HG02870 (cell line): Measurements from ENCODE around the gene ZFYVE1.
"Not testable (repeated sequence)": the region's sequence is repeated elsewhere in the genome, so short reads cannot be mapped to it uniquely, and the experiment has no call there.

ENCODE experiments used
- ATAC-seq: cut with Tn5 transposase; IDR thresholded peaks from one replicate; pipeline ENCODE4 v1.9.1; 2021; ENCODE audit warnings: mild to moderate bottlenecking, moderate library complexity; ENCODE audit not compliant: unreplicated experiment

The ZFYVE1 gene

GRCh38 chr14:73003681-73004080 is 23.2 kb downstream of the ZFYVE1 start:
- no peak for ATAC-seq

GRCh38 chr14:73000073-73000472 is 26.8 kb downstream of the ZFYVE1 start:
- no peak for ATAC-seq

- no peak for ATAC-seq
Observed at GRCh38 chr14:72999316-72999715, 27.6 kb downstream of the ZFYVE1 start.

- no peak for ATAC-seq
Observed at GRCh38 chr14:72998252-72998903, 28.5 kb downstream of the ZFYVE1 start.

- no peak for ATAC-seq
Observed at GRCh38 chr14:72996916-72997315, 30.0 kb downstream of the ZFYVE1 start.

GRCh38 chr14:72990171-72990570 is 36.7 kb downstream of the ZFYVE1 start:
- no peak for ATAC-seq

GRCh38 chr14:72986857-72987256 is 40.0 kb downstream of the ZFYVE1 start:
- no peak for ATAC-seq

GRCh38 chr14:72986214-72986613 is 40.7 kb downstream of the ZFYVE1 start:
- no peak for ATAC-seq

- no peak for ATAC-seq
Observed at GRCh38 chr14:72982146-72982708, 44.7 kb downstream of the ZFYVE1 start.

- no peak for ATAC-seq
Observed at GRCh38 chr14:72980863-72981262, 46.0 kb downstream of the ZFYVE1 start.

GRCh38 chr14:72978856-72979255 is 48.0 kb downstream of the ZFYVE1 start:
- no peak for ATAC-seq

- ATAC-seq = no peak
Observed at GRCh38 chr14:72975770-72976169, 51.1 kb downstream of the ZFYVE1 start.

GRCh38 chr14:72974661-72975060 is 52.2 kb downstream of the ZFYVE1 start:
- ATAC-seq = no peak

GRCh38 chr14:72970824-72971434 is 56.0 kb downstream of the ZFYVE1 start:
- ATAC-seq = no peak

- no peak for ATAC-seq
Observed at GRCh38 chr14:72970058-72970630, 56.8 kb downstream of the ZFYVE1 start.

- no peak for ATAC-seq
Observed at GRCh38 chr14:72968316-72968715, 58.6 kb downstream of the ZFYVE1 start.

- ATAC-seq = no peak
Observed at GRCh38 chr14:72966038-72966437, 60.9 kb downstream of the ZFYVE1 start.

- ATAC-seq = no peak
Observed at GRCh38 chr14:72965249-72965648, 61.7 kb downstream of the ZFYVE1 start.

GRCh38 chr14:72962829-72963312 is 64.0 kb downstream of the ZFYVE1 start:
- ATAC-seq = no peak

GRCh38 chr14:72962336-72962754 is 64.6 kb downstream of the ZFYVE1 start:
- not testable (repeated sequence) for ATAC-seq

- no peak for ATAC-seq
Observed at GRCh38 chr14:72961579-72962335, 65.1 kb downstream of the ZFYVE1 start.
